Measurements from ENCODE around the gene ERFE. TPM values are rescaled to one million over a fixed set of nuclear protein-coding genes. Genes with fewer than 3 reads are reported as not detected.

The ERFE gene
- polyA plus RNA-seq, 10 donors: 3.6 to 31.6 (median 15.8) TPM

GRCh38 chr2:238138331-238139195 is 20.2 kb upstream of the ERFE start, which contains the start of gene KLHL30:
Gene KLHL30, plus strand, starts transcription at chr2:238138668. Its CDS starts 2,087 bp downstream, at chr2:238140755.
- DNase-seq: peak; percentile 48 to 57 (median 53)

GRCh38 chr2:238139196-238140039 is 19.4 kb upstream of the ERFE start:
- no peak for DNase-seq

- no peak for DNase-seq
Observed at GRCh38 chr2:238140040-238140439, 18.7 kb upstream of the ERFE start.

GRCh38 chr2:238140721-238141540 is 17.8 kb upstream of the ERFE start:
- DNase-seq: no peak

GRCh38 chr2:238141541-238142318 is 17.0 kb upstream of the ERFE start:
- DNase-seq: no peak

GRCh38 chr2:238142382-238143205 is 16.2 kb upstream of the ERFE start:
- no peak for DNase-seq

GRCh38 chr2:238143239-238143951 is 15.4 kb upstream of the ERFE start:
- peak; percentile 47 to 69 (median 49) for DNase-seq

GRCh38 chr2:238144262-238144661 is 14.5 kb upstream of the ERFE start:
- DNase-seq: no peak

GRCh38 chr2:238145046-238145445 is 13.7 kb upstream of the ERFE start:
- DNase-seq: no peak

GRCh38 chr2:238145851-238146250 is 12.9 kb upstream of the ERFE start:
- no peak for DNase-seq

- no peak for DNase-seq
Observed at GRCh38 chr2:238146884-238147544, 11.8 kb upstream of the ERFE start.

- no peak for DNase-seq
Observed at GRCh38 chr2:238148981-238149380, 9.8 kb upstream of the ERFE start.

- peak; percentile 77 to 82 (median 82) for DNase-seq
Observed at GRCh38 chr2:238149841-238150572, 8.8 kb upstream of the ERFE start.

GRCh38 chr2:238150686-238151085 is 8.1 kb upstream of the ERFE start:
- no peak for DNase-seq

- no peak for DNase-seq
Observed at GRCh38 chr2:238151205-238151604, 7.6 kb upstream of the ERFE start.

GRCh38 chr2:238151628-238152235 is 7.0 kb upstream of the ERFE start:
- DNase-seq: no peak

All from muscle of back (tissue), 11 donors.